GM04504 (cell line): ENCODE measurements around the gene FUBP3.
"Not testable (repeated sequence)": the region's sequence is repeated elsewhere in the genome, so short reads cannot be mapped to it uniquely, and the experiment has no call there.

ENCODE experiments used
- DNase-seq: peaks from one replicate; pipeline ENCODE4 v3.0.0-alpha.2; 2012; ENCODE audit warnings: low read depth

The FUBP3 gene

GRCh38 chr9:130682421-130683121 lies 103.2 kb downstream of the FUBP3 start:
- peak; percentile 39 for DNase-seq

GRCh38 chr9:130685104-130685503 lies 105.7 kb downstream of the FUBP3 start:
- no peak for DNase-seq

GRCh38 chr9:130685945-130686344 lies 106.6 kb downstream of the FUBP3 start:
- DNase-seq = not testable (repeated sequence)

- no peak for DNase-seq
Observed at GRCh38 chr9:130687615-130688014, 108.2 kb downstream of the FUBP3 start.
